Activated effector memory CD4-positive, alpha-beta T cell treated with Interleukin-2 at 50 U/mL for 16 hours (primary cell): Measurements from ENCODE around the gene RPS25.
"Not testable (repeated sequence)": the region's sequence is repeated elsewhere in the genome, so short reads cannot be mapped to it uniquely, and the experiment has no call there.

Experiments used
- DNase-seq: peaks from one replicate; pipeline ENCODE4 v3.0.0-alpha.2; 2020

RPS25 gene

DNA sequence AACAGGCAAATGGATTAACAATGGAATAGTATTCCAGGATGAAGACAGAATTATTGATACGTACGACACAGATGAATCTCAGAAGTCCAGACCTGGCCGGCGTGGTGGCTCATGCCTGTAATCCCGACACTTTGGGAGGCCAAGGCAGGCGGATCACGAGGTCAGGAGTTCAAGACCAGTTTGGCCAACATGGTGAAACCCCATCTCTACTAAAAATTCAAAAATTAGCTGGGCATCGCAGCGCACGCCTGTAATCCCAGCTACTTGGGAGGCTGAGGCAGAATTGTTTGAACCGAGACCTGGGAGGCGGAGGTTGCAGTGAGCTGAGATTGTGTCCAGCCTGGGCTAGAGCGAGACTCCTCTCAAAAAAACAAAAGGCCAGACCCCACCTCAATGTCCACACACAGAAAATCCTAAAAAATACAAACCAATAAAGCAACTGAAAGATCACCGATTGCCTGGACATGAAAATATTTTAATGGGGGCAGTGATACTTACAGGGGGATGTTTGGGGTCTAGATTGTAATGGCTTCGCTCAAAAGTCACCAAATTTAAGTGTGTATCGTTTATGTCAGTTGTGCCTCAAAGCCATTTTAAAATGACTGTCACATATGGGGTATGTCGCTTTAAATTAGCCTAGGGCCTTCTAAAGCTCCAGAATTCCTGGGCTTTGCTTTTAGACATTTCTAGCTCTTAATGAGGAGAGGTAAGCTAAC is 3.8 kb downstream of the RPS25 start:
- DNase-seq = no peak

DNA sequence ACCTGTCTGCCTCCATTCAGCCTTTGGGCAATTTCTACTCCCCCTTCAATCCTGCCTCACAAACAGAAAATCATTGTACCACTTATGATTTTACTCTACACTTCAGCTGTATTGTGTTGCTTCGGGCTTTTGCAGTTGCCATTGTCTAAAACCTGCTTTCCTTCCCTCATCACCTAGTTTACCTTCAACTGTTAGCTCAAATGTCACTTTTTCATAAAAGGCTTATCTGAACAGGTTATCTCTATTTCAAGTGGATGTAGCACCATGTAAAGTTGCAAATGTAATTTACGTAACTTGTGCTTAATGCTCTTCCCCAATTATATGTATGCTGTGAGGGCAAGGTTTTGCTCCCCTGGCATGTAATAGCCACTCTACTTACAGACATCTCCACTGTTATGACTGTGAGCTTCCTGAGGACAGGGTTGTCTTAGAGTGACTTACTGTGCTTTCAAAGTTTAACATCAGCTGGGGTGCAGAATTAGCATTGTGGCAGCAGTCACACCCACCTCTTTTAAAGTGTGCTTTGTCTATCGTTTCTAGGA is 5.4 kb downstream of the RPS25 start:
- DNase-seq = no peak

- no peak for DNase-seq
These were observed 6.6 kb downstream of the RPS25 start for GRCh38 chr11:119011476-119012053.

DNA sequence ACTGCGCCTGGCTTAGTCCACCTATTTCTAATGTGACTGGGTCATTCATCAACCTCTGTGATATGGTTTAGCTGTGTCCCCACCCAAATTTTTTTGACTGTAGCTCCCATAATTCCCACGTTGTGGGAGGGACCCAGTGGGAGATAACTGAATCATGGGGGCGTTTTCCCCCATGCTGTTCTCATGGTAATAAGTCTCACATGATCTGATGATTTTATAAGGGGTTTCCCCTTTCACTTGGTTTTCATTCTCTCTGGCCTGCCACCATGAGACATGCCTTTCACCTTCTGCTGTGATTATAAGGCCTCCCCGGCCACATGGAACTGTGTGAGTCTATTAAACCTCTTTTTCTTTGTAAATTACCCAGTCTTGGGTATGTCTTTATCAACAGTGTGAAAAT is 11.5 kb downstream of the RPS25 start:
- DNase-seq = no peak

DNA sequence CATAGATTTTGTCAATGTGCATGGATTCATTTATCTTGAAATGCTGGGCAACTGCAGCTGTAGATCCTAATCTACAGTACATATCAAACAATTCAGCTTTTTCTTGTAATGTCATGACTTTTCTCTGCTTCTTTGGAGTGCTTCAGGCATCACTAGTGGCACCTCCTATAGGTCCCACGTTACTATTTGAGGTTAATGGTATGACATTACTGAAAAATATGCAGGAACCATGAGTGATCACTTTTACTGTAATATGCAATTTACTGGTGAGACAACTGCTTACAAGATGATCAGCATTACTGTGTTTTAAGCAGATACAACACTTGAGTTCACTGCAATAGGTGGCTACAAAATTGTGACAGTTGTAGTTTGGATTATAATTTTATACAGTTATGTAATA is 17.2 kb downstream of the RPS25 start:
- no peak for DNase-seq

DNA sequence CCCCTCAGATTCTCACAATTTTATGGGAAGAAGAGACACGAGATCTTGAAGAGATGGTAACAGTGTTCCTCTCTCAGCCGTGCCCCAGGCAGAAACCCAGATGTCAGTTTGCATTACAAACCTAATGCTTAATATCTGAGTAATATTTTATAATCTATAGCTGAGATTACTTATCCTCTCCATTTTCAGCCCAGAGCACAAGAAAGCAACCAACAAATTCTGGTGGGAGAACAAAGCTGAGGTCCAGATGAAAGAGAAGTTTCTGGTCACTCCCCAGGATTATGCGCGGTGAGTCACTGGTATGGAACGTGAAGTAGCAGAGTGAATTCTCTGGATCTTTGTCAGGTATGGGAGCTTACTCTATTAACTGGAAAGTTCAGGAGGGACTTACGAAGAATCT is 19.3 kb downstream of the RPS25 start:
- no peak for DNase-seq

- DNase-seq = no peak
These were observed 19.8 kb downstream of the RPS25 start for GRCh38 chr11:118998388-118998717.

DNA sequence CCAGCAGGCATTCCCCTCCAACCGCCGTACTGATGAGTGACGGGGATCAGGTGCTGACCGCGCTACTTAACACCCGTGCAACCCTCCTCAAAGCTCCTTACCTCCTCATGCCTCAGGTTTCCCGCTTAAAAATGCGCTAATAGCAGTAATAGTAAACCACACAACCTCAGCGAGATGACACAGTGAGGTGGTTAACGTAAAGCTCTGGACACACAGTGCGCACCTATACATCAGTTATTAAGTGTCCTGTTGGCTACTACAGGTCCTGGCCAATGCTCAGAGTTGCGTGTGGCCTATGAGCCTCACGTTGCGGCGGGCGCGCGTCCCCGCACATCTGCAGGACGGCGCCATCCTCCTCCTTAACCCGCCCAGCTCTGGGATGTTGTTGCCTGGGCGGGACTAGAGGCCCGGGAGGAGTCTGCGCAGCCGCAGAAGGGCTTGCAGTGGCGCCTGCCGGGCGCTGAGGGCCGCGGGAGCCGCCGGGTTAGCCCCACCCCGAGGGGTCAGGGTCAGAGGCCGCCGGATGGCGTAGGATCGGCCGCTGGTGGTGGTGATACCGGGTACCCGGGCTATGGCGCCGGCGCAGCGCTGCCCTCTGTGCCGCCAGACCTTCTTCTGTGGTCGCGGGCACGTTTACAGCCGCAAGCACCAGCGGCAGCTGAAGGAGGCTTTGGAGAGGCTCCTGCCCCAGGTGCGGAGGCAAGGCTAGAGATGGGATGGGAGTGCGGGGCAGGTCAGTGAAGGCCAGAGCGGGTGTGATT is 20.3 kb downstream of the RPS25 start, which contains the start of gene CENATAC:
Gene CENATAC (plus strand): TSS at position 512 of the 761 bp plus-strand sequence. CDS start 60 bp downstream, at position 572.
- DNase-seq = peak; percentile 94

GRCh38 chr11:118996926-118997626 is 21.1 kb downstream of the RPS25 start:
- peak; percentile 7 for DNase-seq

- not testable (repeated sequence) for DNase-seq
These were observed 26.6 kb downstream of the RPS25 start for GRCh38 chr11:118991486-118992038.

DNA sequence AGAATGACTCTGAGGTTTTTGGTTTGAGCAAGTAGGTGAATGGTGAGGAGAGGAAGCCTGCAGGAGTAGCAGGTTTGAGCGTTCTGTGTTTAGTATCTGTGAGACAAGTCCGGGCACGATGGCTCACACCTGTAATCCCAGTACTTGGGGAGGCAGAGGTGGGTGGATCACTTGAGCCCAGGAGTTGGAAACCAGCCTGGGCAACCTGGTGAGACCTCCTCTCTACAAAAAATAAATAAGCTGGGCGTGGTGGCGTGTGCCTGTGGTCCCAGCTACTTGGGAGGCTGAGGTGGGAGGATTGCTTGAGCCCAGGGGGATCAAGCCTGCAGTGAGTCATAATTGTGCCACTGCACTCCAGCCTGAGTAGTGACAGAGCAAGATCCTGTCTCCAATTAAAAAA is 29.9 kb downstream of the RPS25 start:
- no peak for DNase-seq

DNA sequence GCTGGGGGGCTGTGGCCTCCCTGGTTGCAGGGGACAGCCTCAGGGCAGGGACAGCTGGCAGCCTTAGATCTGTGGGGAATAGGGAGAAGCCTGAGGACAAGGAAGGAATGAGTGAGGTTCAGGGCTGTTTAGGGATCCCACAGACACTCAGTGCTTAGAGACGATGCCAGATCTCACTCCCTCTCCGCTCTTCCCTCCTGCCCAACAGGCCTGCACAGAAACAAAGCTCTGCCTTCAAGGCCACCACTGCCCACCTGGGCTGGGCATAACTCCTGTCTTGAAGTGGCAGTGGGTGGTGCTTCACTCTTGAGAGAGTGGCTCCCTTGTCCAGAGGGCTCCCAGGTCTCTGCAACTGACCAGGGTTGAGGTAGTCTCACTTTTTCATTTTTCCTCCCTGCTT is 33.3 kb downstream of the RPS25 start:
- no peak for DNase-seq

DNA sequence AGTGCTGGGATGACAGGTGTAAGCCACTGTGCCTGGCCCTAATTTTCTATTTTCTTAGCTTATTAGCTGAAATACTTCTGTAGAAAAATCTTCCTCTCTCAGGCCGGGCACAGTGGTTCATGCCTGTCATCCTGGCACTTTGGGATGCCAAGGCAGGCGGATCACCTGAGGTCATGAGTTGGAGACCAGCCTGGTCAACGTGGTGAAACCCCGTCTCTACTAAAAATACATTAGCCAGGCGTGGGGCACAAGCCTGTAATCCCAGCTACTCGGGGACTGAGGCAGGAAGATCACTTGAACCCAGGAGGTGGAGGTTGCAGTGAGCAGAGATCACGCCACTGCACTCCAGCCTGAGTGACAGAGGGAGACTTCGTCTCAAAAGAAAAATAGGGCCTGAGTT is 33.8 kb downstream of the RPS25 start:
- not testable (repeated sequence) for DNase-seq

- no peak for DNase-seq
These were observed 37.8 kb downstream of the RPS25 start for GRCh38 chr11:118980191-118980881.

DNA sequence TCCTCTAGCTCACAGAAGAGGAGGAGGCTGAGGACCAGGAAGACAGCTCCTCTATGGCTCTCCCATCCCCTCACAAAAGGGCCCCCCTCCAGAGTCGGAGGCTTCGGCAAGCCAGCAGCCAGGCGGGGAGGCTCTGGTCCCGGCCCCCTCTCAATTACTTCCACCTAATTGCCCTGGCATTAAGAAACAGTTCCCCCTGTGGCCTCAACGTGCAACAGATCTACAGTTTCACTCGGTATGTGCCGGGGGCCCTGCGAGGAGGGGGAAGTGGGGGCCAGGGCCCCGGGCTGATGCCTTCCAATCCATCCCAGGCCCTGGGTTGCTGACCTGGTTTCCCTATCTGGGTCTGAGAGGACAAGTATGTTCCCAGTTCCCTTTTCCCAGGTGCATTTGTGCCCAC is 38.7 kb downstream of the RPS25 start:
- no peak for DNase-seq

GRCh38 chr11:118975771-118976709 is 42.1 kb downstream of the RPS25 start:
- DNase-seq = no peak

DNA sequence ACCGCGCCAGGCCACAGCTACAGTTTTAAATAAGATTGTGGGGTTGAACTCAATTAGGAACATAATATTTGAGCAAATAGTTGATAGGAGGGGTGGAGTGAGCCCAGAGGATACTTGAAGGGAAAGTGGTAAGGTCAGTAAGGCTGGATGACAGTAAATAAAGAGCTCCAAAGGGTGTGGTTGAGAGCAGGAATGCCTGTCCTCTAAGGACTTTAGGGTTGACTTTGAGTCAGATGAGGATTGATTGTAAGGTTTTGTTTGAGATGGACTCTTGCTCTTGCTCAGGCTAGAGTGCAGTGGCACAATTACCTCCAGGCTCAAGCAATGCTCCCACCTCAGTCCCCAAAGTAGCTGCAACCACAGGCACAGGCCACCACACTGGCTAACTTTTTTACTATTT is 44.2 kb downstream of the RPS25 start:
- DNase-seq = no peak

GRCh38 chr11:118971646-118972045 is 46.5 kb downstream of the RPS25 start, which contains the start of gene FOXR1:
FOXR1 (plus strand) TSS chr11:118971761; CDS start chr11:118971932, 171 bp downstream.
- DNase-seq = no peak

- not testable (repeated sequence) for DNase-seq
These were observed 48.6 kb downstream of the RPS25 start for GRCh38 chr11:118969508-118969907.
